Calu3 (cell line): ENCODE measurements around the gene PPP3CA. TPM values are rescaled to one million over a fixed set of nuclear protein-coding genes. Genes with fewer than 3 reads are reported as not detected.

Experiments
- BruUV-seq: library from RNA; stranded (reverse); fragments of 400-500 nt; replicated peaks from 2 replicates; lab custom pipeline; 2021; lab: Mats Ljungman, UMichigan
- CTCF ChIA-PET: fragments of 300-600 bp; sonication (Branson Sonifier 250); formaldehyde crosslinking; loops from one replicate; lab custom pipeline; 2022; ENCODE audit warnings: antibody characterized with exemption; lab: Charles Lee
- DNase-seq: peaks from one replicate; pipeline ENCODE4 v3.0.0; 2022
- H3K27ac Mint-ChIP-seq: one replicate; pipeline ENCODE4 v1.8.0; 2022; ENCODE audit warnings: mixed read lengths; ENCODE audit not compliant: unreplicated experiment
- H3K27me3 Mint-ChIP-seq: one replicate; pipeline ENCODE4 v1.8.0; 2022; ENCODE audit warnings: mixed read lengths; ENCODE audit not compliant: unreplicated experiment
- H3K36me3 Mint-ChIP-seq: one replicate; pipeline ENCODE4 v1.8.0; 2022; ENCODE audit warnings: mild to moderate bottlenecking, moderate library complexity, mixed read lengths; ENCODE audit not compliant: insufficient read depth, unreplicated experiment
- H3K4me1 Mint-ChIP-seq: one replicate; pipeline ENCODE4 v1.8.0; 2022; ENCODE audit warnings: mild to moderate bottlenecking, low read depth, mixed read lengths; ENCODE audit not compliant: unreplicated experiment
- H3K4me3 Mint-ChIP-seq: one replicate; pipeline ENCODE4 v1.8.0; 2022; ENCODE audit warnings: mild to moderate bottlenecking, low read depth, moderate library complexity, mixed read lengths; ENCODE audit not compliant: unreplicated experiment
- H3K9me3 Mint-ChIP-seq: one replicate; pipeline ENCODE4 v1.8.0; 2022; ENCODE audit warnings: low read depth, mixed read lengths; ENCODE audit not compliant: unreplicated experiment
- intact Hi-C: fragments of 100-400 bp; cut with micrococcal nuclease; formaldehyde crosslinking; loops from one replicate; pipeline ENCODE4 v1.10.0; 2022; ENCODE audit not compliant: unreplicated experiment
- total RNA-seq: library from RNA; stranded (reverse); gene quantifications from 2 replicates; pipeline ENCODE4 v1.2.3, GENCODE V29; 2022
- TF ChIP-seq, protein P1 (sequence below): fragments of 200-600 bp; IDR thresholded peaks from one replicate; pipeline ENCODE4 v1.8.0; 2022; ENCODE audit warnings: antibody characterized with exemption; ENCODE audit not compliant: unreplicated experiment

The PPP3CA gene
- total RNA-seq, 1 experiment from 2014 or later = 33.7 TPM

DNA sequence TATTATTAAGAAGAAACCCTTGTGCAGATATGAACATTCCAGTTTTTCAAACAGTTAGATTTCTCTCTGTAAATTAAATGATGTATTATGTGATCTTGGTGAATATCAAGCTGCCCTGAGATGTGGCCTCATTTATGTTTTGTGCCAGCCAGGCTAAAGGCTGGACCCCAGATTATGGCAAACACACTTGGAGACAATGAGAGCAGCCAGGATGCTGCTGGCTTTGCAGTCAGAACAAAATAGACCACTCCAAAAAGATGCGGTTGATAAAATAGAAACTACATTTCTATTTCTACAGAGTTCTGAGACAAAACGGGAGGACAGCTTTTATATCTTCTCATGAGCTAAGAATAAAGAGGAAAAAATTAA is 296.5 kb downstream of the PPP3CA start:
- intact Hi-C loops = no loop called here
- BruUV-seq = no TSS peak
- no peak for DNase-seq
- Mint-ChIP-seq H3K27ac (no peak overlapping the region), H3K4me1 (no peaks in the 10 kb centered on the region), H3K36me3 (no peaks in the 10 kb centered on the region), H3K4me3 (no peak overlapping the region), H3K27me3 (no peaks in the 10 kb centered on the region), H3K9me3 (no peaks in the 10 kb centered on the region)
- TF ChIP-seq, protein P1, sequence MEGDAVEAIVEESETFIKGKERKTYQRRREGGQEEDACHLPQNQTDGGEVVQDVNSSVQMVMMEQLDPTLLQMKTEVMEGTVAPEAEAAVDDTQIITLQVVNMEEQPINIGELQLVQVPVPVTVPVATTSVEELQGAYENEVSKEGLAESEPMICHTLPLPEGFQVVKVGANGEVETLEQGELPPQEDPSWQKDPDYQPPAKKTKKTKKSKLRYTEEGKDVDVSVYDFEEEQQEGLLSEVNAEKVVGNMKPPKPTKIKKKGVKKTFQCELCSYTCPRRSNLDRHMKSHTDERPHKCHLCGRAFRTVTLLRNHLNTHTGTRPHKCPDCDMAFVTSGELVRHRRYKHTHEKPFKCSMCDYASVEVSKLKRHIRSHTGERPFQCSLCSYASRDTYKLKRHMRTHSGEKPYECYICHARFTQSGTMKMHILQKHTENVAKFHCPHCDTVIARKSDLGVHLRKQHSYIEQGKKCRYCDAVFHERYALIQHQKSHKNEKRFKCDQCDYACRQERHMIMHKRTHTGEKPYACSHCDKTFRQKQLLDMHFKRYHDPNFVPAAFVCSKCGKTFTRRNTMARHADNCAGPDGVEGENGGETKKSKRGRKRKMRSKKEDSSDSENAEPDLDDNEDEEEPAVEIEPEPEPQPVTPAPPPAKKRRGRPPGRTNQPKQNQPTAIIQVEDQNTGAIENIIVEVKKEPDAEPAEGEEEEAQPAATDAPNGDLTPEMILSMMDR = no peak
- CTCF ChIA-PET = interaction anchor here (0.5 kb wide), 1 partner anchor 1166 kb away, joined by 4 read pairs; no protein-coding TSS in a partner anchor

DNA sequence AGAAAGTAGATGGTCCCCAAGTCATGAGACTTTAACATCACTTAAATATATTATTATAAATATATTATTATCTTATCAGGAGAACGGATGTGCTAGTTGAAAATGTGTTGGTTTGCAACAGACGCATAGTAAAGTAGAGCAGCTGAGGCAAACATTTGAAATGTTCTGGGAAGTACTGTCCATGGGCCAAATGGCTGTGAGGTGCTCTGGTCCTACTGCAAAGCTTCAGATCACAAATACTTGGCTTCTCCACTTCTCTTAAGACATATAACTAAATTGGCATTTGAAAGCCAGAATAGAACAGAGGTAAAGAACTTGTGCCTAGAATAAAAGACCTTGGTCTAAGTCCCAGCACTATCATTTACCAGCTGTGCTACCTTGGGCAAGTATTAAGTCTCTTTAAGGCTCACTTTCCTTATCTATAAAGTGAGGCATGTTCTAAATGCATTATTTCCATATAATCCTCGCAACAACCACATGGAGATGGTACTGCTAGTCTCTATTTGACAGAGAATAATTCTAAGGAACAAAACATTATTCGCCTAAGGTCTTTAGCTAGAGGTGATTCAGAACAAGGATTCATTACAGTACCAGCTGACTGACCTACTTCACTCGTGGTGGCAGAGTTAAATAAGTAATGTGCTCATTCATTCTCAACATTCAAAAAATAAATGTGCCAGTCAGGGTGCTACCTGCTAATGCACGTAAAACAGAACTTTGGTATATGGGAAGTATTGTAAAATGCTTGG is 297.1 kb downstream of the PPP3CA start:
- H3K4me1 Mint-ChIP-seq = no peaks in the 10 kb centered on the region
- H3K27ac Mint-ChIP-seq = no peak overlapping the region
- no peaks in the 10 kb centered on the region for H3K27me3 Mint-ChIP-seq
- no peaks in the 10 kb centered on the region for H3K36me3 Mint-ChIP-seq
- no peak for DNase-seq
- TF ChIP-seq, protein P1 = no peak
- CTCF ChIA-PET = no interaction called here
- H3K4me3 Mint-ChIP-seq = no peak overlapping the region
- H3K9me3 Mint-ChIP-seq = no peaks in the 10 kb centered on the region
- no TSS peak for BruUV-seq
- intact Hi-C loops = no loop called here

DNA sequence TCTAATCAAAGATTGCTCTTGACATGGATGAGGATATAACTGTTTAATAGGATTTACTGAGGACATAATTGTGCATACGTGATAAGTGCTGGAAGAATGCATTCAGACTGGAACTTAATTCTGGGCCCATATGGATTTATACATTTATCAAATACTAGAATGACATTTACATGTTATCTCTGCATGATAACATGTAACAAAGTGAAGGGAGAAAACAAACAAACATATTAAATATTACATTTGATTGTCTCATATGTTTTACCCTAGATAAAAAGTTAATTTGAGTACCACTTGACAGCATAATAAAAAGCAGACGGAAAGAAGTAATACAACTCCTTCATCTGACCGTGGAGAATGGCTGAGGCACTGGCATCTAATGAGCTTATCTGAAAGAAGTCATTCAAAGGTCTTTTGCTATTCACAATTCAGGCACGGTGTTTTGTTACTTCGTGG is 297.8 kb downstream of the PPP3CA start:
- no peaks in the 10 kb centered on the region for H3K9me3 Mint-ChIP-seq
- TF ChIP-seq, protein P1 = no peak
- H3K27ac Mint-ChIP-seq = no peak overlapping the region
- no TSS peak for BruUV-seq
- no peak overlapping the region for H3K4me3 Mint-ChIP-seq
- H3K4me1 Mint-ChIP-seq = no peaks in the 10 kb centered on the region
- CTCF ChIA-PET = no interaction called here
- DNase-seq = no peak
- no peaks in the 10 kb centered on the region for H3K27me3 Mint-ChIP-seq
- no peaks in the 10 kb centered on the region for H3K36me3 Mint-ChIP-seq
- intact Hi-C loops = no loop called here

DNA sequence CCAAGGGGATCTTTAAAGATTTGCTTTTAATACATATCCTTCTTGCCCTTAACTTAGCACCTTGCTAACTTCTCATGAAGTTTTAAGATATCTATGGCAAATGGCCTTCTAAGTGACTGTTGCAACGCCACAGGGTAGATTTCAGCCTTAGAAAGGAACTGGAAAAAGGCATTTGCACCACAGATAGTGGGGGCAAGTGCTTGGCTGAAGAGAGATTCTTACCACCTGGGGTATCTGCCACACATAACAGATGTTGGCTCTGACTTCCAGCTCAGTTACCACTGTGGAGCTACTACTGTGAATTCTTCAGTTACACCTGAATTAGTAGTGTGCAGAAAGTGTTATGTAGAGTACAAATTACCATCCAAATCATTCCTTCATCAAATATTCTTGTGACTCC is 302.6 kb downstream of the PPP3CA start:
- H3K4me1 Mint-ChIP-seq = no peaks in the 10 kb centered on the region
- no peaks in the 10 kb centered on the region for H3K9me3 Mint-ChIP-seq
- H3K4me3 Mint-ChIP-seq = no peak overlapping the region
- no TSS peak for BruUV-seq
- peaks cover 4% of the 10 kb centered on the region for H3K36me3 Mint-ChIP-seq
- TF ChIP-seq, protein P1 = no peak
- no peak overlapping the region for H3K27ac Mint-ChIP-seq
- intact Hi-C loops = no loop called here
- no peaks in the 10 kb centered on the region for H3K27me3 Mint-ChIP-seq
- CTCF ChIA-PET = no interaction called here
- no peak for DNase-seq
